ENCODE data around the gene ZBTB32.

Gene ZBTB32

GRCh38 chr19:35757749-35758608 is 53.6 kb downstream of the ZBTB32 start, which contains the start of gene PROSER3:
Gene PROSER3, plus strand, starts transcription at chr19:35758176. Its CDS starts 40 bp downstream, at chr19:35758216.
- Histone ChIP-seq H3K27ac (ENCODE audit: extremely low read depth, low read depth, low read length) (peak within 1 kb of the TSS; percentile 97), H3K36me3 (ENCODE audit: control insufficient read depth in 2 of 2, insufficient read depth in 1 of 2, low read length in 2 of 2) (peaks cover 60 to 63% of the 10 kb centered on the region in 2 experiments), H3K4me3 (ENCODE audit: low read depth, low read length) (peak within 1 kb of the TSS; percentile 71), H3K4me1 (ENCODE audit: control insufficient read depth, insufficient read depth, low read length) (peaks cover 15% of the 10 kb centered on the region), H3K9me3 (ENCODE audit: control insufficient read depth, insufficient read depth, low read depth, low read length) (no peaks in the 10 kb centered on the region)
- POLR2A ChIA-PET = interaction anchor here (0.6 to 3.0 kb wide), 21 partner anchors 7 to 256 kb away, joined by 3 to 87 read pairs (median 4); partner anchors contain the start of genes ALKBH6, ARHGAP33, COX6B1 and LIN37
- CTCF ChIA-PET = interaction anchor here (0.7 to 1.4 kb wide), 6 partner anchors 9 to 63 kb away, joined by 3 to 7 read pairs (median 6); partner anchors contain the start of genes LIN37, PSENEN and U2AF1L4
- TF ChIP-seq ZNF768 (tag by site-specific recombination; IDR thresholded peaks at IDR 0.05) (no peak), ZNF549 (tag by site-specific recombination; IDR thresholded peaks at IDR 0.05) (no peak), ZBTB1 (tag by site-specific recombination; IDR thresholded peaks at IDR 0.05) (no peak), ZNF184 (tag by site-specific recombination; IDR thresholded peaks at IDR 0.05) (no peak), ZNF138 (tag by site-specific recombination; IDR thresholded peaks at IDR 0.05; ENCODE audit: borderline replicate concordance) (no peak), HOXA7 (CRISPR knock-in tag; IDR thresholded peaks at IDR 0.05; ENCODE audit: borderline replicate concordance) (no peak), KLF9 (tag by site-specific recombination; IDR thresholded peaks at IDR 0.05; ENCODE audit: low read depth) (peak; percentile 94), ZNF529 (tag by site-specific recombination; IDR thresholded peaks at IDR 0.05; ENCODE audit: insufficient replicate concordance) (no peak), ZNF169 (tag by site-specific recombination; IDR thresholded peaks at IDR 0.05) (no peak), ZNF610 (tag by site-specific recombination; IDR thresholded peaks at IDR 0.05; ENCODE audit: borderline replicate concordance) (peak; percentile 96), SP3 (tag by site-specific recombination; IDR thresholded peaks at IDR 0.05) (peak; percentile 96), PRDM4 (tag by site-specific recombination; IDR thresholded peaks at IDR 0.05) (peak; percentile 66; the same call in 1 of the 2 replicates), ZNF239 (tag by site-specific recombination; IDR thresholded peaks at IDR 0.05) (no peak), WT1 (tag by site-specific recombination; IDR thresholded peaks at IDR 0.05) (peak; percentile 54; the same call in 1 of the 2 replicates), ZNF19 (tag by site-specific recombination; IDR thresholded peaks at IDR 0.05; ENCODE audit: low read depth) (no peak), PATZ1 (tag by site-specific recombination; IDR thresholded peaks at IDR 0.05) (peak; percentile 79), ZNF335 (tag by site-specific recombination; conservative IDR thresholded peaks at IDR 0.05) (peak; percentile 100), MYNN (tag by site-specific recombination; IDR thresholded peaks at IDR 0.05; ENCODE audit: borderline replicate concordance) (peak; percentile 99), ZNF433 (tag by site-specific recombination; IDR thresholded peaks at IDR 0.05; ENCODE audit: low read depth) (no peak), ZNF654 (tag by site-specific recombination; IDR thresholded peaks at IDR 0.05; ENCODE audit: low read depth) (no peak), ZNF585B (tag by site-specific recombination; IDR thresholded peaks at IDR 0.05) (no peak), SP2 (tag by site-specific recombination; IDR thresholded peaks at IDR 0.05) (peak; percentile 100), ZNF221 (tag by site-specific recombination; IDR thresholded peaks at IDR 0.05; ENCODE audit: borderline replicate concordance) (no peak), ZNF391 (tag by site-specific recombination; IDR thresholded peaks at IDR 0.05; ENCODE audit: borderline replicate concordance, low read depth) (peak; percentile 89; the same call in 1 of the 2 replicates), GLIS1 (tag by site-specific recombination; IDR thresholded peaks at IDR 0.05) (peak; percentile 95), SETDB1 (IDR thresholded peaks at IDR 0.05; ENCODE audit: insufficient read length, low read length) (no peak), ZSCAN4 (tag by site-specific recombination; IDR thresholded peaks at IDR 0.05) (peak; percentile 50), ZNF626 (tag by site-specific recombination; IDR thresholded peaks at IDR 0.05) (no peak), KLF10 (tag by site-specific recombination; IDR thresholded peaks at IDR 0.05) (peak; percentile 87), ZNF354C (tag by site-specific recombination; IDR thresholded peaks at IDR 0.05; ENCODE audit: borderline replicate concordance, low read depth) (no peak)
- TF ChIP-seq, protein P1, sequence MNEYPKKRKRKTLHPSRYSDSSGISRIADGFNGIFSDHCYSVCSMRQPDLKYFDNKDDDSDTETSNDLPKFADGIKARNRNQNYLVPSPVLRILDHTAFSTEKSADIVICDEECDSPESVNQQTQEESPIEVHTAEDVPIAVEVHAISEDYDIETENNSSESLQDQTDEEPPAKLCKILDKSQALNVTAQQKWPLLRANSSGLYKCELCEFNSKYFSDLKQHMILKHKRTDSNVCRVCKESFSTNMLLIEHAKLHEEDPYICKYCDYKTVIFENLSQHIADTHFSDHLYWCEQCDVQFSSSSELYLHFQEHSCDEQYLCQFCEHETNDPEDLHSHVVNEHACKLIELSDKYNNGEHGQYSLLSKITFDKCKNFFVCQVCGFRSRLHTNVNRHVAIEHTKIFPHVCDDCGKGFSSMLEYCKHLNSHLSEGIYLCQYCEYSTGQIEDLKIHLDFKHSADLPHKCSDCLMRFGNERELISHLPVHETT (tag by site-specific recombination; IDR thresholded peaks at IDR 0.05) = peak; percentile 84

Measured in HEK293 (cell line).